ENCODE measurements around the gene ABCG5.

- TF ChIP-seq CTCF (IDR thresholded peaks at IDR 0.05) = no peak
- no peak for TF ChIP-seq POLR2A (IDR thresholded peaks at IDR 0.05)
Observed at GRCh38 chr2:43879261-43879660, 40.6 kb upstream of the ABCG5 start.

All from Peyer's patch (tissue), 4 donors.